CD4-positive, alpha-beta T cell treated with Interferon alpha-2 for 1 hour (primary cell): ENCODE results near the gene IFT27.

Source experiments
- DNase-seq, 2 donors: peaks; one replicate each; pipeline ENCODE4 v3.0.0-alpha.2; 2020 to 2022

Gene IFT27, protein sequence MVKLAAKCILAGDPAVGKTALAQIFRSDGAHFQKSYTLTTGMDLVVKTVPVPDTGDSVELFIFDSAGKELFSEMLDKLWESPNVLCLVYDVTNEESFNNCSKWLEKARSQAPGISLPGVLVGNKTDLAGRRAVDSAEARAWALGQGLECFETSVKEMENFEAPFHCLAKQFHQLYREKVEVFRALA

DNA sequence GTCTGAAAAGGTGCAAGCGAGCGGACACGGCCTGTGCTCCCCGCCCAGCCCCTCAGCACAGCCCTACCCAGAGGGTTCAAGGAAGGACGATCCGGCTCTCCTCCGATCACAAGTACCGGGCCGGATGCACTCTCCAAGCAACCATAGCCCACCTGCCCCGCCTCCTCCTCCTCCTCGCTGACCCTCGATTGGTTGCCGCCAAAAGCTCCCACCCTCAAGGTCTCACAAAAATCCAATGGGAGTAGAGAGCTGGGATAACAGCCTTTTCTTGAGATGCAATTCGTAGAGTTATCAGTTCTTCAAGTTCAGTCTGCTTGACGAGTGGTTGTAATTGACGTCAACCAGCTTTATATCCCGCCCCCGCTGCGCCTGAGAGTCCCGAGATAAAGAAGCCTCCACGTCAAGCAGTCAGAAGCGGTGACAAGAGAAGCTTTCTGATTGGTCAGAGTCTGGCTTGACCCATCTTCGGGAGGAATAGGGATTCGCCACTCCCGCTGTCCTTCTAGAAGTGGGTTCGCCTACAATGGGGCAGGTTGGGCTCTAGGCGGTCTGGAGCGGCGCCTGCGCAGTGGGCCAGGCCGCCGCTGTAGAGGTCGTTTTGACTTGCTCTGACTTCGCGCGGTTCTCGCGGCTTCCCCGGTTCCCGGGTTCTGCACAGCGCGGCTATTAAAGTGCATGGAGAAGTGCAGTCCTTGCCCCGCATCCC is at the start of gene IFT27:
IFT27 (minus strand) TSS at position 156 of the 706 bp plus-strand sequence. CDS start 412 bp downstream, outside the sequence.
- DNase-seq, result peak; percentile 100

DNA sequence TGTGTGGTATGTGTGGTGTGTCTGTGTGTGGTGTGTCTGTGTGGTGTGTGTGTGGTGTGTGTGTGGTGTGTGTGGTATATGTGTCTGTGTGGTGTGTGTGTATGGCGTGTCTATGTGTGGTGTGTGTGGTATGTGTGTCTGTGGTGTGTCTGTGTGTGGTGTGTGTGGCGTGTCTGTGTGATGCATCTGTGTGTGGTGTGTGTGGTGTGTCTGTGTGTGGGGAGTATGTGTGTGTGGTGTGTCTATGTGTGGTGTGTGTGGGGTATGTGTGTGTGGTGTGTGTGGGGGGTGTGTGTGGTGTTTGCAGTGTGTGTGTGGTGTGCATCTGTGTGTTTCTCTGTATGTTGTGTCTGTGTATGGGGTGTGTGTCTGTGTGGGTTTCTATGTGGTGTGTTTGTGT is 48.7 kb upstream of the IFT27 start:
- DNase-seq, result no peak

DNA sequence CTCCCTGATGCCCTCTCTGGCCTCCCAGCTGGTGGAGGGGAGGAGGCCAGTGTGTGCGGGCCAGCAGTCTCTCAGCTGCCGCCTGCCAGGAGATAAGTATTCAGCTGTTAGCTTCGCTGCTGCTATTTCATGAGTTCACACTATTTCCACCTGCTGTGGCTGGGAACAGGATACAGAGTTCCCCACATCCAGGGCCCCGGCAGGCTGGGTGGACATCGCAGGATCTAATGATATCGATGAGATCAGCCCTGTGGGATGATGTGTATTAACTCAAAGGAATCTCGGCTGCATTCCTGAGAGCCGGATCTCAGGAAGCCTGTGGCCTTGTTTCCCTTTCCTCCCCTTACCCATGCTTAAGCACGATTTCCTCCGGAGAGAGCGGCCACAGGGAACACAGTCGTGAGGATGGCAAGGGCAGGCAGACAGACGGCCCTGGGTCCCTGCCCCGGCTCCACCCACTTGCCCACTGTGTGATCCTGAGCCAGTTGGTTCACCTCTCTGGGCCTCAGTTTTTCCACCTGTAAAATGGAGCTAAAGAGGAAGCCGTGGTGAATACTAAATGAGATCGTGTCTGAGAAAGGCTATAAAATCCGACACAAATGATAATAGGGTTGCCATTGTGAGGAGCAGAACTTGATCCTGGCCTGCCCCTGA is 47.4 kb upstream of the IFT27 start:
- no peak for DNase-seq

GRCh38 chr22:36822581-36822980 is 46.7 kb upstream of the IFT27 start:
- DNase-seq, result no peak

GRCh38 chr22:36819112-36819511 is 43.2 kb upstream of the IFT27 start:
- no peak for DNase-seq

- no peak for DNase-seq
These were observed 42.2 kb upstream of the IFT27 start for GRCh38 chr22:36818010-36818642.

DNA sequence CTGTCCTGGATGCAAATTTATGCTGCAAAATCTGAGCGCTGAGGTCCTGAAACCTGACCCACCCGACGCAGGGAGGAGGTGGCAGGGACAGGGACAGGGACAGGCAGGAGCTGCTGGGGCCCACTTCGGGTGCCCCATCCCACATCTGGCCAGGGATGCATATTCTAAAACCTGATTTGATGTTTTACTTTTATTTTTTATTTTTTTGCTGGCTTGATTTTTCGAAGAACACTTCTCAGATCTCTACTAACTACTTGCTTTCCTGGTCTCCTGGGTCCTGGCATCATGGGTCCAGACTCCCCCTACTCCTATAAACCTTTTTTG is 41.6 kb upstream of the IFT27 start:
- DNase-seq, result no peak

- DNase-seq, result no peak
These were observed 41.0 kb upstream of the IFT27 start, which contains the start of gene PVALB for GRCh38 chr22:36816636-36817524. Gene PVALB, minus strand, starts transcription at chr22:36817035. Its CDS starts 30 bp downstream, at chr22:36817005.

GRCh38 chr22:36816339-36816635 is 40.4 kb upstream of the IFT27 start:
- DNase-seq, result no peak

DNA sequence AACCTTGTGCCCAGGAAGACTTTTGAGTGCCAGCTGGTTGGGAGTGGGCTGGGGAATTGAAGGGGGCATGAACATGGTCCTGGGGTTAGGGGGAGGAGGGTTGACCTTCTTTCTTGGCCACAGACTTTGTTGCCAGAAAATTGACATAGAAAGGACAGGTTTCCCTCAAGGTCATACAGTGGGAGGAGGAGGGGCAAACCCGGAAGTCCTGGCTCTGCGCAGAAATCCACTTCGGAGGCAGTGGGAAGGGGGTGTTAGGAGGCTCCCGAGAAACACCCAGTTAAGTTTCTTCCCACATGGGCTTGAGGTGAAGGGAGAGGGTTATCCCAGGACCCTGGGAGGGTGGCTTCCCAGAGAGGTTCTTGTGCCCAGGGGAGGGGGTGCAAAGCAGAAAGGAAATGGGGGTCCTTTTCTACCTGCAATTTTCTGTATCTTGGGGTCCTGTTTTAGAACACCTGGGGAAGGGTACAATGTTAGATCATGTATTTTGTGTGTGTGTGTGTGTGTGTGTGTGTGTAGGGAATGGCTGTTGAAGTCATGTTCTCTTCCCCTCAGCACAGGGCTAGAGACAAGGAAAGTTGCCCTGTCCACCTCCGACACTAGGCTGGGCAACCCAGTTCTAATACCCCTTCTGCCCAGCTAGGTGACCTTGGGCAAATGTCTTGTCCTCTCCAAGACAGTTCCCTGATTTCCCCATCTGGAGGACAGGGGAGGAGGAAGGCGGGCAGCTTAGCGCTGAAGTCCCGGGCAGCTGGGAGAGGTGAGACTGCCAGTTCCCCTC is 39.8 kb upstream of the IFT27 start:
- no peak for DNase-seq

GRCh38 chr22:36814801-36815200 is 38.9 kb upstream of the IFT27 start:
- DNase-seq, result no peak

GRCh38 chr22:36811094-36811800 is 35.3 kb upstream of the IFT27 start:
- no peak for DNase-seq

GRCh38 chr22:36809351-36809750 is 33.4 kb upstream of the IFT27 start:
- no peak for DNase-seq

- DNase-seq, result peak in 1 of 2 donors; percentile 11
These were observed 32.9 kb upstream of the IFT27 start for GRCh38 chr22:36808721-36809344.

GRCh38 chr22:36807627-36808026 is 31.7 kb upstream of the IFT27 start:
- no peak for DNase-seq

- DNase-seq, result no peak
These were observed 30.9 kb upstream of the IFT27 start for GRCh38 chr22:36806835-36807234.

- no peak for DNase-seq
These were observed 27.4 kb upstream of the IFT27 start for GRCh38 chr22:36803358-36803757.

DNA sequence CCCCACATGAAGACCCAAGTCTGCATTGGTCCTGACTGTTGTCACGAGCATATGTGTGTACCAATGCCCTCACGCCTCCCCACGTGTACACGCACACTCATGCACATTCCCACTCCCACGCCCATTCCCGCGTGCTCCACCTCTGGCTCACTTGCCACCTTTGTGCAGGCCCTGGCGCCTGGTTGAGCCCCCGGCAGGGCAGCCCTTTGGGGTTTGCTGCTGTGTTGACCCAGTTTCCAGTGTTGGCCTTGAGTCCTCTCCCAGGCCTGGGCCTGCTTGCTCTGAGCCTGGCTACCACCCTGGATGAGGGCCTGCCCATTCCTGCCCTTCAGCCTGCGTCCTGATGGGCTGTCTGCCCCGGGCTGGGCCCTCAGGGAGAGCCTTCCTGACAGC is 22.8 kb upstream of the IFT27 start:
- DNase-seq, result no peak

- DNase-seq, result no peak
These were observed 22.2 kb upstream of the IFT27 start for GRCh38 chr22:36797911-36798673.

- no peak for DNase-seq
These were observed 21.5 kb upstream of the IFT27 start for GRCh38 chr22:36797374-36797773.
